ENCODE results near the gene ANKRD34A. TPM values are rescaled to one million over a fixed set of nuclear protein-coding genes. Genes with fewer than 3 reads are reported as not detected.

The ANKRD34A gene
- total and polyA plus RNA-seq, 3 donors from 2014 or later = 0.31 to 0.51 (median 0.43) TPM

- H3K36me3 ChIP-seq (ENCODE audit: low read depth, missing control alignments) = no peaks in the 10 kb centered on the region
- no peaks in the 10 kb centered on the region for H3K27me3 ChIP-seq
- no peaks in the 10 kb centered on the region for H3K9me3 ChIP-seq
- peak overlapping the region; percentile 95 to 98 for H3K27ac ChIP-seq
- no peak for TF ChIP-seq POLR2A (IDR thresholded peaks at IDR 0.05)
- TF ChIP-seq, protein P1, sequence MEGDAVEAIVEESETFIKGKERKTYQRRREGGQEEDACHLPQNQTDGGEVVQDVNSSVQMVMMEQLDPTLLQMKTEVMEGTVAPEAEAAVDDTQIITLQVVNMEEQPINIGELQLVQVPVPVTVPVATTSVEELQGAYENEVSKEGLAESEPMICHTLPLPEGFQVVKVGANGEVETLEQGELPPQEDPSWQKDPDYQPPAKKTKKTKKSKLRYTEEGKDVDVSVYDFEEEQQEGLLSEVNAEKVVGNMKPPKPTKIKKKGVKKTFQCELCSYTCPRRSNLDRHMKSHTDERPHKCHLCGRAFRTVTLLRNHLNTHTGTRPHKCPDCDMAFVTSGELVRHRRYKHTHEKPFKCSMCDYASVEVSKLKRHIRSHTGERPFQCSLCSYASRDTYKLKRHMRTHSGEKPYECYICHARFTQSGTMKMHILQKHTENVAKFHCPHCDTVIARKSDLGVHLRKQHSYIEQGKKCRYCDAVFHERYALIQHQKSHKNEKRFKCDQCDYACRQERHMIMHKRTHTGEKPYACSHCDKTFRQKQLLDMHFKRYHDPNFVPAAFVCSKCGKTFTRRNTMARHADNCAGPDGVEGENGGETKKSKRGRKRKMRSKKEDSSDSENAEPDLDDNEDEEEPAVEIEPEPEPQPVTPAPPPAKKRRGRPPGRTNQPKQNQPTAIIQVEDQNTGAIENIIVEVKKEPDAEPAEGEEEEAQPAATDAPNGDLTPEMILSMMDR (IDR thresholded peaks at IDR 0.05) = no peak
- DNase-seq = peak; percentile 60
- intact Hi-C loops (cut with DNase I; ENCODE audit: low total_unique reads) = no loop called here
- H3K4me3 ChIP-seq = peak overlapping the region; percentile 82 to 91
- 16 to 20% methylated on average over 10 to 12 of the region's 12 CpGs for WGBS, 2 donors
- peaks cover 25% of the 10 kb centered on the region for H3K4me1 ChIP-seq
These were observed 32.8 kb upstream of the ANKRD34A start for GRCh38 chr1:145997016-145997717.

- Histone ChIP-seq H3K27me3 (no peaks in the 10 kb centered on the region), H3K9me3 (no peaks in the 10 kb centered on the region), H3K27ac (peak within 1 kb of the TSS; percentile 95 to 98), H3K36me3 (ENCODE audit: low read depth, missing control alignments) (no peaks in the 10 kb centered on the region), H3K4me3 (peak within 1 kb of the TSS; percentile 82 to 91), H3K4me1 (peaks cover 25% of the 10 kb centered on the region)
- intact Hi-C loops (cut with DNase I; ENCODE audit: low total_unique reads) = no loop called here
- peak; percentile 100 for DNase-seq
- 0% methylated on average over 30 of the region's 30 CpGs for WGBS, 2 donors
- TF ChIP-seq POLR2A (IDR thresholded peaks at IDR 0.05) = no peak
- TF ChIP-seq, protein P1 (IDR thresholded peaks at IDR 0.05) = no peak
These were observed 32.1 kb upstream of the ANKRD34A start, which contains the start of gene TXNIP for GRCh38 chr1:145996433-145997015. Gene TXNIP, minus strand, starts transcription at chr1:145996579. Its CDS starts 313 bp downstream, at chr1:145996266.

DNA sequence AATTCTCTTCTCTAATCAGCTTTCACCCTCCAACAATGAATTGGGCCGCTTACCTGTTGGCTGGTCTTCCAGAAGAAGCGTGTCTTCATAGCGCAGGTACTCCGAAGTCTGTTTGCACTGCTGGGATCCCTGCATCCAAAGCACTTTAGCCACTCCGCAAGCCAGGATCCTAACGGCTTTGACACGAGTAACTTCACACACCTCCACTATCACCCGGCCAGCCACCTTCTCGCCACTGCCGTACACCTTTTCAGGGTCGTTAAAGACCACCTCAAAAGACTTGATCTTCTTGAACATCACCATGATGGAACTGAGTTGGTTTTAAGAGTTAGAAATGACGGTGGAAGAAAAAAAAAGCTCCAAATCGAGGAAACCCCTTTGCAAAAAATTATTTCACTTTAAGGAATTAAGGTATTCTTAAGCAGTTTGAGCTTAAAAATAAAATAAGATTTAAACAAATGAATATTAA, 31.6 kb upstream of the ANKRD34A start:
- no peaks in the 10 kb centered on the region for H3K27me3 ChIP-seq
- intact Hi-C loops (cut with DNase I; ENCODE audit: low total_unique reads) = no loop called here
- WGBS, 2 donors = 0% methylated on average over 13 of the region's 13 CpGs
- peak; percentile 35 for DNase-seq
- H3K4me3 ChIP-seq = peak overlapping the region; percentile 82 to 91
- peak overlapping the region; percentile 95 to 98 for H3K27ac ChIP-seq
- H3K9me3 ChIP-seq = no peaks in the 10 kb centered on the region
- H3K36me3 ChIP-seq (ENCODE audit: low read depth, missing control alignments) = no peaks in the 10 kb centered on the region
- no peak for TF ChIP-seq POLR2A (IDR thresholded peaks at IDR 0.05)
- TF ChIP-seq, protein P1 (IDR thresholded peaks at IDR 0.05) = no peak
- H3K4me1 ChIP-seq = peaks cover 25% of the 10 kb centered on the region

DNA sequence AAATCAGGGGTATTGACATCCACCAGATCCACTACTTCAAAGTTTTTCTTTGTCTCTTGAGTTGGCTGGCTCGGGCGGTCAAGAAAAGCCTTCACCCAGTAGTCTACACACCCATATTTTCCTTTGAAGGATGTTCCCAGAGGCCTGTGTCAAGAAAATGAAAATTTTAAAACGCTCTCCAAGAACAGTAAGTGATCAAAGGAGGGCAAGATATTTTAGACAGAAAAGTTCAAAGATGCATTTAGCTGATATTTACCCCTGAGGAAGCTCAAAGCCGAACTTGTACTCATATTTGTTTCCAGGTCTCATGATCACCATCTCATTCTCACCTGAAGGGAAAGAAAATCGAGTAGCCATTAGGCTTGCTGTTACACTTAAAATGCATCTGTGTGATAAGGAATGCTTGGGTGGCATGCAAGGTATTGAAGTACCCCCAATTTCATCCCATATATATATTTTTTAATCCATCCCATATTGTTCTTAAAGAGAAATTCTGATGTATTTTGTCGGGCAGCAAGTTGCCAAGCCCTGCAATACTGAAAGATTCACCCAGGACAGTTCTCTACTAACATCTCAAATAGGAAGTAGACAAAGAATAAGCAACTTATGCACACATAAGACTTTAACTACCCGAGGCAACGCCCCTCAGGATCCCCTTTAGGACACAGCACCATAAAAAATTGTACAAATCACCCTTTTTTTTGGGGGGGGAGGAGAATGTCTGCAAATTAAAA, 30.9 kb upstream of the ANKRD34A start:
- Histone ChIP-seq H3K4me1 (peaks cover 25% of the 10 kb centered on the region), H3K9me3 (no peaks in the 10 kb centered on the region), H3K4me3 (peak overlapping the region; percentile 82 to 91), H3K27me3 (no peaks in the 10 kb centered on the region), H3K36me3 (ENCODE audit: low read depth, missing control alignments) (no peaks in the 10 kb centered on the region), H3K27ac (peak overlapping the region; percentile 95 to 98)
- TF ChIP-seq, protein P1 (IDR thresholded peaks at IDR 0.05) = no peak
- TF ChIP-seq POLR2A (IDR thresholded peaks at IDR 0.05) = no peak
- intact Hi-C loops (cut with DNase I; ENCODE audit: low total_unique reads) = no loop called here
- no peak for DNase-seq
- WGBS, 2 donors = 1 to 2% methylated on average over 8 of the region's 8 CpGs
